RWPE1 (cell line): ENCODE measurements around the gene FEM1C.

Experiments used
- CTCF ChIA-PET: fragments of 350-600 bp; sonication (Branson Sonifier 250); formaldehyde crosslinking; extraction: SDS; loops from one replicate; lab custom pipeline; 2021; lab: Yijun Ruan, JAX
- POLR2A ChIA-PET: fragments of 400-600 bp; formaldehyde crosslinking; extraction: SDS; loops from one replicate; lab custom pipeline; 2020; ENCODE audit warnings: antibody characterized with exemption; ENCODE audit not compliant: low non-redundant PET; lab: Yijun Ruan, JAX
- DNase-seq: peaks from one replicate; pipeline ENCODE4 v3.0.0; 2012; ENCODE audit warnings: low spot score
- H3K27ac ChIP-seq: fragments of 450-650 bp; 2 replicates; pipeline ENCODE4 v1.5.1; 2017
- TF ChIP-seq, protein P1 (sequence below): fragments of 450-650 bp; conservative IDR thresholded peaks from 2 replicates; pipeline ENCODE4 v1.5.1; 2017; ENCODE audit warnings: low read depth, mild to moderate bottlenecking

FEM1C gene, protein sequence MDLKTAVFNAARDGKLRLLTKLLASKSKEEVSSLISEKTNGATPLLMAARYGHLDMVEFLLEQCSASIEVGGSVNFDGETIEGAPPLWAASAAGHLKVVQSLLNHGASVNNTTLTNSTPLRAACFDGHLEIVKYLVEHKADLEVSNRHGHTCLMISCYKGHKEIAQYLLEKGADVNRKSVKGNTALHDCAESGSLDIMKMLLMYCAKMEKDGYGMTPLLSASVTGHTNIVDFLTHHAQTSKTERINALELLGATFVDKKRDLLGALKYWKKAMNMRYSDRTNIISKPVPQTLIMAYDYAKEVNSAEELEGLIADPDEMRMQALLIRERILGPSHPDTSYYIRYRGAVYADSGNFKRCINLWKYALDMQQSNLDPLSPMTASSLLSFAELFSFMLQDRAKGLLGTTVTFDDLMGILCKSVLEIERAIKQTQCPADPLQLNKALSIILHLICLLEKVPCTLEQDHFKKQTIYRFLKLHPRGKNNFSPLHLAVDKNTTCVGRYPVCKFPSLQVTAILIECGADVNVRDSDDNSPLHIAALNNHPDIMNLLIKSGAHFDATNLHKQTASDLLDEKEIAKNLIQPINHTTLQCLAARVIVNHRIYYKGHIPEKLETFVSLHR

DNA sequence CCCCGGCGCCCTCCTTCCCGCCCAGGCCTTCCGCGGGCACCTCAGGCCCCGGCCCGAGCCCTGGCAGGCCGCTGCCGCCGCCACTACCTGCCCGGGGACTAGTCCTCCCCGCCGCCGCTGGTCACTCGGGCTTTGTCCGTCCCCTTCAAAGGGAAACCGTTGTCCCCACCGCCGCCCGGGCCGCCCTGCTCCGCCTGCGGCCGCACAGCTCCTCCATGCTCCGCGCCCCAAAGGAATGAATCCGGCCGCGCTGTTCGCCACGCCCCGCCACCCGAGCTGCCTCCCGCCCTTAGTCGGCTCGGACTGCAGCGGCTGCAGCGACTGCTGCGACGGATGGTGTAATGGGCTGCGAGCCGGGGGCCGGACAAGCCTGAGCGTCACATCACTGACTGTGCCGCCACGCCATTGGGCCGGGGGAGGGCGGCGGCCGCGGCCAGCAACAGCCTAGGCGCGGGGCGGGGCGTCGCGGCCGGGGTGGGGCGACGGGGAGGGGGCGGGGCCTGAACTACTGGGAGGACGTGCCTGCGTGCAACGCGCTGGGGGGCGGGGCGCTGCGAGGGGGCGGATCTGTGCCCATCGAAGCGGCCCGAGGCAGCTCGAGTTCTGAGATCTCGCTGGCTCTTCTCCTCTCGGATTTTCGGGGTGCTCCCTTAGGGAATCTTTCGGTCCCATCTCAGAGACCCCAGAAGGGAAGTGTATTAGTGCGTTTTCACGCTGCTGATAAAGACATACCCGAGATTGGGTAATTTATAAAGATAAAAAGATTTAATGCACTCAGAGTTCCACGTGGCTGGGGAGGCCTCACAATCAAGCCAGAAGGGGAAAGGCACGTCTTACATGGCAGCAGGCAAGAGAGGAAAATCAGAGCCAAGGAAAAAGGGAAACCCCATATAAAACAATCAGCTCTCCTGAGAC, at the start of gene FEM1C:
Gene FEM1C, minus strand, starts transcription at position 340 of the 915 bp plus-strand sequence. CDS start 1,282 bp downstream, outside the sequence.
- TF ChIP-seq, protein P1, sequence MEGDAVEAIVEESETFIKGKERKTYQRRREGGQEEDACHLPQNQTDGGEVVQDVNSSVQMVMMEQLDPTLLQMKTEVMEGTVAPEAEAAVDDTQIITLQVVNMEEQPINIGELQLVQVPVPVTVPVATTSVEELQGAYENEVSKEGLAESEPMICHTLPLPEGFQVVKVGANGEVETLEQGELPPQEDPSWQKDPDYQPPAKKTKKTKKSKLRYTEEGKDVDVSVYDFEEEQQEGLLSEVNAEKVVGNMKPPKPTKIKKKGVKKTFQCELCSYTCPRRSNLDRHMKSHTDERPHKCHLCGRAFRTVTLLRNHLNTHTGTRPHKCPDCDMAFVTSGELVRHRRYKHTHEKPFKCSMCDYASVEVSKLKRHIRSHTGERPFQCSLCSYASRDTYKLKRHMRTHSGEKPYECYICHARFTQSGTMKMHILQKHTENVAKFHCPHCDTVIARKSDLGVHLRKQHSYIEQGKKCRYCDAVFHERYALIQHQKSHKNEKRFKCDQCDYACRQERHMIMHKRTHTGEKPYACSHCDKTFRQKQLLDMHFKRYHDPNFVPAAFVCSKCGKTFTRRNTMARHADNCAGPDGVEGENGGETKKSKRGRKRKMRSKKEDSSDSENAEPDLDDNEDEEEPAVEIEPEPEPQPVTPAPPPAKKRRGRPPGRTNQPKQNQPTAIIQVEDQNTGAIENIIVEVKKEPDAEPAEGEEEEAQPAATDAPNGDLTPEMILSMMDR = no peak
- peak; percentile 96 for DNase-seq
- CTCF ChIA-PET = interaction anchor here (0.5 to 0.7 kb wide), 5 partner anchors 9 to 237 kb away, joined by 3 to 5 read pairs (median 3); no protein-coding TSS in a partner anchor
- POLR2A ChIA-PET = interaction anchor here (0.7 to 1.3 kb wide), 3 partner anchors 14 to 114 kb away, joined by 3 read pairs; no protein-coding TSS in a partner anchor
- peak within 1 kb of the TSS; percentile 97 for H3K27ac ChIP-seq

DNA sequence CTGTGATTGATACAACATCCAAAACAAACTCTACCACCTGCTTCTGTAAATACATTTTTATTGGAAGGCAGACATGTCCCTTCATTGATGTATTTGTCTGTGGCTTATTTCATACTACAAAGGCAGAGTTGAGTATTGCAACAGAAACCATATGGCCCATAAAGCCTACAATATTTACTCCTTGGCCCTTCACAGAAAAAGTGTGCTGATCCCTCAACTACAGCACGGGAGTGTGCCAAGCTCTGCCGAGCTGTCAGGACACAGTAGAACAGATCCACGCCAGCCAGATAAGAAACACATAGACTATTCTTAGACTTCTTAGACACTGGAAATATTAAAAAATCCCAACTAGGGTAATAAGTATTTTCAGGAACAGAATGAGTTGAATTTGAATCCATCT, 44.5 kb upstream of the FEM1C start:
- DNase-seq = no peak
- TF ChIP-seq, protein P1 = no peak
- H3K27ac ChIP-seq = no peak overlapping the region
- CTCF ChIA-PET = interaction anchor here (0.7 kb wide), 1 partner anchor 1525 kb away, joined by 3 read pairs; no protein-coding TSS in a partner anchor
- POLR2A ChIA-PET = no interaction called here

DNA sequence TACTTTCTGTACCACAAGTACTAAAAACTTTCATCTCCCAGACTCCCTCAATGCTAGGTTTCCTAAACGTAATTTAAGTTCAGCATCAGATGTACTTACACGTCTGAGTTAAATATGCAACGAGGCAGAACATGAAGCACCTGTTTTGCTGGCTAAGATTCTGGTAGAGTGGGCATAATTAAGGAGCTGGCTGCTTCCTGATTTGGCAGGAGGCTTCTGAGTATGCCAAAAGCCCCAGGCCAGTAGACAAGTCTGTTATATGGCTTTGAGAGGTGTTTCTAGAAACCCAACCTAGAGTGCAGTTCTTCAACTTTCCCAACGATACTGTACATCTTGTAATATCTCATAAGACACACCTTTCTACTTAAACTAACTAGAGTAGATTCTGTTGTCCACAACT, 44.1 kb upstream of the FEM1C start:
- CTCF ChIA-PET = interaction anchor here (0.7 to 0.8 kb wide), 2 partner anchors 279 to 1525 kb away, joined by 3 to 4 read pairs; no protein-coding TSS in a partner anchor
- no peak for DNase-seq
- no peak overlapping the region for H3K27ac ChIP-seq
- POLR2A ChIA-PET = no interaction called here
- TF ChIP-seq, protein P1 = no peak

DNA sequence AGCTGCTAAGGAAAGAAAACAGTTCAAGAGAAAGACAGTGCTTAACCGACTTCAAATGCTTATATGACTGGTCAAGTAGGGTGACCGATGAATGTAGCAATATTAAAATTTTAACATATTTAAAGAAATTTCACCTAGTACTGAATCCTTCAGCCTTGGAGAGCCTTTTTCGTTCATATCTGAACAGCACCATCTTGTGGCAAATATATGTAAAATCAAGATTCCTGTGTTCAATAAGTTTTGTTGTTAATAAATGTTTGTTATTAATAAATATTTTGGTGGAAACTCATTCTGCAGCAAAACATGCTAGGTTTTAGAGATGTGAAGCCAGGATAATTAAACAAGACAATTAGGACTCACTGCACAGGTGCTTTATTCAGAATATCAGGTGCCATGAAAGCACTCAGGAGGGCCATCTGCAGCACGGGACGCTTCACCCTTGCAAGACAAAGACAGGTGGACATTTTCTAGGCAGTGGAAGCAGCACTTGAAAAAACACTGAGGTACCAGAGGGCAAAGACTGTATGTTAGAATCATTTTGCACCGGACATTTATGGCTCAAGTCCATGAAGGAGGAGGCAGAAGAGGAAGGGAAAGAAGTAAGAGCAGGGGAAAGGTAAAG, 42.1 kb upstream of the FEM1C start:
- POLR2A ChIA-PET = no interaction called here
- H3K27ac ChIP-seq = no peak overlapping the region
- CTCF ChIA-PET = interaction anchor here (0.6 kb wide), 1 partner anchor 47 kb away, joined by 4 read pairs; no protein-coding TSS in a partner anchor
- TF ChIP-seq, protein P1 = peak; percentile 70
- DNase-seq = peak; percentile 41

DNA sequence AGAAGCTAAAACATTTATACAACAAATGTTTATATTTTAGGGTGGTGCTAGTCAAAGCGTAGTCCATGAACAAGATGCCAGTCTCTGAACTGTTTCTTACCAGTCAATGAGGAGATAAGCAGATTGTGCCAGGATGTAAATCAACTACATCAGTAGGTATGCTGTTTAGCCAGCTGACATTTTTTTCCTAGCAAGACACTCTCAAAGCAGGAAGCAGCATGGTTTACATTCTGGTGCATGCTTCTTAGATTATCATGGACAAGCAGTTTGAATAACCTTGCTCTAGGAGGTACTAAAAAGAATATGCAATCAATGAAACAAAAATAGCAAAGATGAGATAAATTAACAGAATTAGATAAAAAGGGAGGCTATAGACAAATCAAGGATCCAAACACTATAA, 40.7 kb upstream of the FEM1C start:
- TF ChIP-seq, protein P1 = no peak
- POLR2A ChIA-PET = no interaction called here
- DNase-seq = no peak
- no peak overlapping the region for H3K27ac ChIP-seq
- CTCF ChIA-PET = interaction anchor here (0.5 to 0.7 kb wide), 4 partner anchors 31 to 990 kb away, joined by 3 to 4 read pairs (median 3); no protein-coding TSS in a partner anchor
